GM23338 (cell line): ENCODE results near the gene PLEKHM1.

Experiments
- CTCF ChIP-seq, 2 experiments: fragments of 200-600 bp in 1 of 2; sonication (generic) in 1 of 2; conservative IDR thresholded peaks; 2 replicates each; pipeline versions ENCODE4 v1.5.1 to v1.6.1; 2016 to 2017; ENCODE audit warnings: antibody characterized with exemption in 2 of 2, low read depth in 2 of 2, mild to moderate bottlenecking in 2 of 2, moderate library complexity in 1 of 2
- EZH2 ChIP-seq: fragments of 200-600 bp; sonication (generic); IDR thresholded peaks from one replicate; pipeline ENCODE4 v1.8.0; 2017; ENCODE audit warnings: antibody characterized with exemption, mild to moderate bottlenecking, low read depth; ENCODE audit not compliant: unreplicated experiment
- EZH2phosphoT487 ChIP-seq: fragments of 200-600 bp; sonication (generic); IDR thresholded peaks from one replicate; pipeline ENCODE4 v1.8.1; 2018; ENCODE audit warnings: antibody characterized with exemption; ENCODE audit not compliant: unreplicated experiment
- JUNB ChIP-seq: IDR thresholded peaks from one replicate; pipeline ENCODE4 v1.6.1; 2016; ENCODE audit warnings: antibody characterized with exemption; ENCODE audit not compliant: unreplicated experiment
- POLR2AphosphoS5 ChIP-seq: IDR thresholded peaks from 2 replicates; pipeline ENCODE4 v1.6.1; 2016; ENCODE audit warnings: antibody characterized with exemption, low read depth
- TF ChIP-seq, protein P1 (sequence below): IDR thresholded peaks from one replicate; pipeline ENCODE4 v1.6.1; 2018; ENCODE audit warnings: antibody characterized with exemption; ENCODE audit not compliant: unreplicated experiment

GRCh38 chr17:45428931-45429338 lies 61.6 kb downstream of the PLEKHM1 start:
- TF ChIP-seq POLR2AphosphoS5: no peak
- TF ChIP-seq CTCF (conservative IDR thresholded peaks at IDR 0.05; ENCODE audit: low read depth in 2 of 2): no peak
- peak; percentile 10 for TF ChIP-seq EZH2
- TF ChIP-seq, protein P1, sequence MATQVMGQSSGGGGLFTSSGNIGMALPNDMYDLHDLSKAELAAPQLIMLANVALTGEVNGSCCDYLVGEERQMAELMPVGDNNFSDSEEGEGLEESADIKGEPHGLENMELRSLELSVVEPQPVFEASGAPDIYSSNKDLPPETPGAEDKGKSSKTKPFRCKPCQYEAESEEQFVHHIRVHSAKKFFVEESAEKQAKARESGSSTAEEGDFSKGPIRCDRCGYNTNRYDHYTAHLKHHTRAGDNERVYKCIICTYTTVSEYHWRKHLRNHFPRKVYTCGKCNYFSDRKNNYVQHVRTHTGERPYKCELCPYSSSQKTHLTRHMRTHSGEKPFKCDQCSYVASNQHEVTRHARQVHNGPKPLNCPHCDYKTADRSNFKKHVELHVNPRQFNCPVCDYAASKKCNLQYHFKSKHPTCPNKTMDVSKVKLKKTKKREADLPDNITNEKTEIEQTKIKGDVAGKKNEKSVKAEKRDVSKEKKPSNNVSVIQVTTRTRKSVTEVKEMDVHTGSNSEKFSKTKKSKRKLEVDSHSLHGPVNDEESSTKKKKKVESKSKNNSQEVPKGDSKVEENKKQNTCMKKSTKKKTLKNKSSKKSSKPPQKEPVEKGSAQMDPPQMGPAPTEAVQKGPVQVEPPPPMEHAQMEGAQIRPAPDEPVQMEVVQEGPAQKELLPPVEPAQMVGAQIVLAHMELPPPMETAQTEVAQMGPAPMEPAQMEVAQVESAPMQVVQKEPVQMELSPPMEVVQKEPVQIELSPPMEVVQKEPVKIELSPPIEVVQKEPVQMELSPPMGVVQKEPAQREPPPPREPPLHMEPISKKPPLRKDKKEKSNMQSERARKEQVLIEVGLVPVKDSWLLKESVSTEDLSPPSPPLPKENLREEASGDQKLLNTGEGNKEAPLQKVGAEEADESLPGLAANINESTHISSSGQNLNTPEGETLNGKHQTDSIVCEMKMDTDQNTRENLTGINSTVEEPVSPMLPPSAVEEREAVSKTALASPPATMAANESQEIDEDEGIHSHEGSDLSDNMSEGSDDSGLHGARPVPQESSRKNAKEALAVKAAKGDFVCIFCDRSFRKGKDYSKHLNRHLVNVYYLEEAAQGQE: no peak
- TF ChIP-seq JUNB: no peak
- TF ChIP-seq EZH2phosphoT487: no peak
